Measurements from ENCODE around the gene LMO7. TPM values are rescaled to one million over a fixed set of nuclear protein-coding genes. Genes with fewer than 3 reads are reported as not detected.

The LMO7 gene
- total and polyA plus RNA-seq, 2 of the 8 experiments (the other 6 are each of a cell fraction or from before 2014, with no cell fraction given): 8.1 to 28.3 TPM

GRCh38 chr13:75717525-75717924 lies 81.4 kb downstream of the LMO7 start:
- no peak overlapping the region for H2BK20ac ChIP-seq (ENCODE audit: low read length)
- H3K56ac ChIP-seq (replicated peaks; ENCODE audit: insufficient read length, low read depth, low read length): no peak overlapping the region
- no peak for FAIRE-seq
- no peak for DNase-seq (ENCODE audit: low read depth in 1 of 2, low spot score in 2 of 2)
- H3K23me2 ChIP-seq (ENCODE audit: low read depth, low read length): no peaks in the 10 kb centered on the region
- no peaks in the 10 kb centered on the region for H3K9me3 ChIP-seq (ENCODE audit: insufficient read depth in 2 of 2, low read depth in 1 of 2, low read length in 1 of 2)
- H3K4me2 ChIP-seq (ENCODE audit: insufficient read depth in 1 of 2, low read depth in 2 of 2, low read length in 2 of 2): no peak overlapping the region
- no peaks in the 10 kb centered on the region for H3K27me3 ChIP-seq (replicated peaks in 1 of 4; ENCODE audit: control insufficient read depth in 3 of 4, extremely low read depth in 1 of 4, insufficient read depth in 3 of 4, low read length in 3 of 4)
- ChIA-PET POLR2A (ENCODE audit: partially characterized antibody) (no interaction called here), CTCF (ENCODE audit: partially characterized antibody) (interaction anchor here (1.4 kb wide), 1 partner anchor 21 kb away, joined by 3 read pairs; no protein-coding TSS in a partner anchor)
- no peak overlapping the region for H2BK12ac ChIP-seq (ENCODE audit: low read depth, low read length)
- H2BK15ac ChIP-seq (ENCODE audit: low read length): no peak overlapping the region
- no peak overlapping the region for H4K91ac ChIP-seq (replicated peaks; ENCODE audit: insufficient read length, low read length)
- no peaks in the 10 kb centered on the region for H3K79me1 ChIP-seq (ENCODE audit: low read depth, low read length)
- no peak overlapping the region for H2BK5ac ChIP-seq (ENCODE audit: low read depth, low read length)
- no peak overlapping the region for H3K18ac ChIP-seq (ENCODE audit: extremely low read depth, low read length)
- 98% methylated on average over 2 of the region's 2 CpGs; no CpG with 5 or more reads in 1 of the 2 experiments for WGBS, 2 experiments (ENCODE audit: extremely low coverage in 1 of 2, insufficient coverage in 1 of 2, insufficient read length in 1 of 2, insufficient replicate concordance in 2 of 2, low coverage in 1 of 2, low lambda C conversion rate in 2 of 2, missing lambda C conversion rate in 1 of 2)
- H3K4ac ChIP-seq (replicated peaks; ENCODE audit: insufficient read length, low read depth, low read length): no peak overlapping the region
- H4K20me1 ChIP-seq (replicated peaks in 1 of 2; ENCODE audit: control insufficient read depth in 1 of 2, insufficient read depth in 2 of 2, low read length in 2 of 2): no peaks in the 10 kb centered on the region
- no peak overlapping the region for H3K14ac ChIP-seq (ENCODE audit: insufficient read length)
- H3K79me2 ChIP-seq (ENCODE audit: control insufficient read depth in 1 of 2, insufficient read depth in 2 of 2, low read length in 2 of 2): no peaks in the 10 kb centered on the region
- no peak overlapping the region for H4K8ac ChIP-seq (ENCODE audit: extremely low read depth, insufficient read depth, low read length)
- no peak overlapping the region for H2AFZ ChIP-seq (ENCODE audit: low read length)
- no peak overlapping the region for H3K23ac ChIP-seq (ENCODE audit: insufficient read length)
- no peaks in the 10 kb centered on the region for H3K36me3 ChIP-seq (ENCODE audit: control insufficient read depth in 2 of 4, insufficient read depth in 4 of 4, low read length in 3 of 4)
- H3K4me1 ChIP-seq (replicated peaks in 1 of 4; ENCODE audit: control insufficient read depth in 3 of 4, insufficient read depth in 4 of 4, low read length in 3 of 4): no peaks in the 10 kb centered on the region
- no peak for TF ChIP-seq USF2 (IDR thresholded peaks at IDR 0.05; ENCODE audit: low read length)
- H3K4me3 ChIP-seq (ENCODE audit: extremely low read depth in 1 of 4, insufficient read depth in 2 of 4, low read depth in 3 of 4, low read length in 4 of 4): no peak overlapping the region
- H3K27ac ChIP-seq (ENCODE audit: low read depth, low read length): no peak overlapping the region
- H2BK120ac ChIP-seq (replicated peaks; ENCODE audit: low read depth, low read length): no peak overlapping the region
- H4K5ac ChIP-seq (ENCODE audit: insufficient read length, low read depth, low read length): no peak overlapping the region
- no peak overlapping the region for H3K9ac ChIP-seq (replicated peaks in 1 of 4; ENCODE audit: extremely low read depth in 1 of 4, low read depth in 3 of 4, low read length in 3 of 4)
- no peak overlapping the region for H2AK5ac ChIP-seq (ENCODE audit: low read depth, low read length)
